Thoracic aorta (tissue), 2 donors: ENCODE data around the gene CAPS. TPM values are rescaled to one million over a fixed set of nuclear protein-coding genes. Genes with fewer than 3 reads are reported as not detected.

Source experiments
- ATAC-seq: fragments of 150-250 bp; one replicate; pipeline ENCODE4 v1.8.0; 2017; ENCODE audit warnings: low read depth; ENCODE audit not compliant: insufficient number of reproducible peaks, low FRiP score
- DNase-seq: peaks from one replicate; pipeline ENCODE4 v3.0.0-alpha.2; 2020; ENCODE audit warnings: low spot score
- H3K27ac ChIP-seq, 2 donors: fragments of 200-600 bp; sonication (generic); 1 replicate in 1 of 2; 2 replicates in 1 of 2; pipeline ENCODE4 v1.5.1; 2016; ENCODE audit warnings: mild to moderate bottlenecking in 2 of 2, moderate library complexity in 2 of 2
- H3K27me3 ChIP-seq: fragments of 200-600 bp; sonication (generic); replicated peaks from 2 replicates; pipeline ENCODE4 v1.6.0; 2016; ENCODE audit warnings: mild to moderate bottlenecking; ENCODE audit not compliant: insufficient read depth
- H3K36me3 ChIP-seq: fragments of 200-600 bp; sonication (generic); one replicate; pipeline ENCODE4 v1.5.1; 2016
- H3K4me1 ChIP-seq, 2 donors: fragments of 200-600 bp; sonication (generic); 1 replicate in 1 of 2; 2 replicates in 1 of 2; pipeline versions ENCODE4 v1.5.1 to v1.6.0; 2016; ENCODE audit warnings: low read depth in 2 of 2, mild to moderate bottlenecking in 1 of 2; ENCODE audit not compliant: control insufficient read depth in 1 of 2
- H3K4me3 ChIP-seq: fragments of 200-600 bp; sonication (generic); 2 replicates; pipeline ENCODE4 v1.5.1; 2016; ENCODE audit warnings: mild to moderate bottlenecking
- H3K9me3 ChIP-seq: fragments of 200-600 bp; sonication (generic); 2 replicates; pipeline ENCODE4 v1.5.1; 2016
- CTCF ChIP-seq: fragments of 200-600 bp; sonication (generic); IDR thresholded peaks from one replicate; pipeline ENCODE4 v1.5.1; 2019; ENCODE audit warnings: antibody characterized with exemption
- total RNA-seq, 2 donors: library from RNA; depleted of rRNA; stranded (reverse); fragments of >200 nt; gene quantifications; one replicate each; pipeline versions ENCODE4 v1.1.0 to v1.2.3, GENCODE V29; 2016

CAPS gene
- total RNA-seq, 2 donors from 2014 or later = 8.5 to 48.7 TPM

- Histone ChIP-seq H3K27me3 (no peaks in the 10 kb centered on the region), H3K27ac (no peak overlapping the region), H3K9me3 (no peaks in the 10 kb centered on the region), H3K4me3 (no peak overlapping the region), H3K36me3 (no peaks in the 10 kb centered on the region), H3K4me1 (peaks cover 57 to 89% of the 10 kb centered on the region in 2 donors)
- TF ChIP-seq CTCF = no peak
- no peak for ATAC-seq
- DNase-seq = no peak
Observed at GRCh38 chr19:5950741-5951140, 36.7 kb downstream of the CAPS start.

- TF ChIP-seq CTCF = no peak
- DNase-seq = no peak
- Histone ChIP-seq H3K9me3 (no peaks in the 10 kb centered on the region), H3K4me1 (peaks cover 59 to 94% of the 10 kb centered on the region in 2 donors), H3K27ac (no peak overlapping the region), H3K36me3 (no peaks in the 10 kb centered on the region), H3K27me3 (no peaks in the 10 kb centered on the region), H3K4me3 (no peak overlapping the region)
- ATAC-seq = no peak
Observed at GRCh38 chr19:5951338-5951861, 37.3 kb downstream of the CAPS start.

GRCh38 chr19:5952193-5953029 is 38.4 kb downstream of the CAPS start:
- Histone ChIP-seq H3K4me1 (peaks cover 59 to 88% of the 10 kb centered on the region in 2 donors), H3K27ac (peak overlapping the region in 1 of 2 donors; percentile 66)
- no peak for ATAC-seq

GRCh38 chr19:5953030-5953589 is 39.1 kb downstream of the CAPS start:
- no peaks in the 10 kb centered on the region for H3K36me3 ChIP-seq
- no peaks in the 10 kb centered on the region for H3K27me3 ChIP-seq
- H3K9me3 ChIP-seq = no peaks in the 10 kb centered on the region
- H3K4me3 ChIP-seq = no peak overlapping the region
- DNase-seq (no peak), ATAC-seq (no peak)
- H3K4me1 ChIP-seq = peaks cover 55 to 81% of the 10 kb centered on the region in 2 donors
- no peak for TF ChIP-seq CTCF
- H3K27ac ChIP-seq = peak overlapping the region; percentile 62 to 66

More at GRCh38 chr19:5952193-5953029, 38.4 kb downstream of the CAPS start:
- no peaks in the 10 kb centered on the region for H3K36me3 ChIP-seq
- no peaks in the 10 kb centered on the region for H3K27me3 ChIP-seq
- no peak for DNase-seq
- no peaks in the 10 kb centered on the region for H3K9me3 ChIP-seq
- H3K4me3 ChIP-seq = no peak overlapping the region
- TF ChIP-seq CTCF = no peak

DNA sequence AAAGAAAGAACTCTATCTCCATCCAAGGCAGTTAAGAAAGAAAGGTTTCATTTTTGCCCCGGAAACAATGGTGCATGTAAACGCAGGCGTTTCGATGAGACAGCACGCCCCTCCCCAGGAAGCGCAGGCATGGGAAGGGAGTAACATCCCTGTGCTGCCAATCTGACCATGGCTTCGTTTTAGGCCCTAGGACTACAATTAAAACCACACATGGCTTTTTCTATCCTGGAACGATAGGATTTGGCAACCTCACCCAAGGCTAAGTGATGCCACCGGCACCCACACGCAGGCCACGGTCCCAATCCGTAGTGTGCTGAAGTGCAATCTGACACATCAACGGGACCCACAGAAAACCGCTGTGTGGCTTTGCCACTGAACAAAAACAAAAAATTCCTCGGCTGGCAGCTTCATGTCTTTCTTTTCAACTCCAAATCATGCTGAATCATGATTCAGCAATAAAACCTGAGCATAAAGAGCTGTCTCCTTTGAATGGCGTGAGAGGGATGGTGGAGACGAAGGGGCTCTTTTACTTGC is 39.7 kb downstream of the CAPS start:
- no peaks in the 10 kb centered on the region for H3K9me3 ChIP-seq
- no peak for TF ChIP-seq CTCF
- no peaks in the 10 kb centered on the region for H3K27me3 ChIP-seq
- H3K4me1 ChIP-seq = peaks cover 49 to 75% of the 10 kb centered on the region in 2 donors
- H3K36me3 ChIP-seq = no peaks in the 10 kb centered on the region
- ATAC-seq (no peak), DNase-seq (no peak)
- peak overlapping the region; percentile 62 to 66 for H3K27ac ChIP-seq
- H3K4me3 ChIP-seq = peak overlapping the region; percentile 46
